Measurements from ENCODE around the gene ATP6AP1. TPM values are rescaled to one million over a fixed set of nuclear protein-coding genes. Genes with fewer than 3 reads are reported as not detected.

Gene ATP6AP1
- total and polyA plus RNA-seq, 9 of the 15 experiments (the other 6 are each of a cell fraction or from before 2014, with no cell fraction given), result 8.3 to 90.5 (median 52.9) TPM

- Histone ChIP-seq H3K79me2 (ENCODE audit: control insufficient read depth, insufficient read depth, low read length) (peaks cover 35% of the 10 kb centered on the region), H3K36me3 (ENCODE audit: control insufficient read depth, insufficient read depth, low read length) (peaks cover 18% of the 10 kb centered on the region; the same call in 2 of the 3 replicates), H3K9ac (ENCODE audit: insufficient read depth in 1 of 2, low read depth in 2 of 2, low read length in 2 of 2) (peak overlapping the region in 1 of 2 experiments; percentile 19; a peak in 1 of 4 replicates), H2AFZ (ENCODE audit: low read depth, low read length) (0 out of 2 replicates have a peak overlapping the region, but pooled peaks have one; percentile 35), H3K27me3 (ENCODE audit: control insufficient read depth in 2 of 2, insufficient read depth in 2 of 2, low read length in 2 of 2) (no peaks in the 10 kb centered on the region), H3K9me1 (ENCODE audit: control insufficient read depth, insufficient read depth, low read length) (no peaks in the 10 kb centered on the region), H3K9me3 (replicated peaks; ENCODE audit: control insufficient read depth, insufficient read depth, low read depth, low read length) (no peaks in the 10 kb centered on the region), H3K27ac (ENCODE audit: extremely low read depth, low read depth, low read length) (peak overlapping the region; percentile 21; the same call in 2 of the 3 replicates), H3K4me2 (ENCODE audit: insufficient read depth, low read length) (peak overlapping the region; percentile 20; the same call in 1 of the 2 replicates), H4K20me1 (replicated peaks; ENCODE audit: control insufficient read depth, insufficient read depth, low read length) (no peaks in the 10 kb centered on the region), H3K4me1 (replicated peaks in 1 of 2; ENCODE audit: control insufficient read depth in 2 of 2, insufficient read depth in 2 of 2, low read length in 2 of 2) (peaks cover 27 to 42% of the 10 kb centered on the region in 2 experiments; a peak in 4 of 5 replicates), H3K4me3 (no peak overlapping the region)
- no TSS peak for BruUV-seq (replicated peaks)
- FAIRE-seq, result no peak
- intact Hi-C loops (cut with micrococcal nuclease), result loop anchor here (5.0 kb wide), 2 partner anchors 50 to 100 kb away; partner anchors contain the start of gene LAGE3
- in situ Hi-C loops (cut with MboI), result no loop called here
- POLR2A ChIA-PET, result interaction anchor here (0.7 to 2.1 kb wide), 5 partner anchors 11 to 63 kb away, joined by 3 to 26 read pairs (median 4); partner anchors contain the start of genes RPL10 and SLC10A3
- CTCF ChIA-PET (ENCODE audit: low intra/inter-chr PET ratio), result interaction anchor here (1.1 kb wide), 1 partner anchor 106 kb away, joined by 4 read pairs; no protein-coding TSS in a partner anchor
- ATAC-seq, result no peak
- no peak for DNase-seq (ENCODE audit: extremely low read depth in 1 of 4, low spot score in 3 of 4)
- 78% methylated on average over 4 of the region's 13 CpGs for WGBS (ENCODE audit: insufficient coverage, low coverage, missing lambda C conversion rate)
- TF ChIP-seq ZNF146 (CRISPR knock-in tag; IDR thresholded peaks at IDR 0.05; ENCODE audit: unreplicated experiment), result no peak
- peak; percentile 78 for TF ChIP-seq SPI1 (IDR thresholded peaks at IDR 0.05; ENCODE audit: borderline replicate concordance, low read depth, low read length)
- TF ChIP-seq ZNF384 (IDR thresholded peaks at IDR 0.05; ENCODE audit: low read depth, low read length), result peak; percentile 30
Observed at GRCh38 chrX:154426916-154427770, 1.3 kb upstream of the ATP6AP1 start.

Measured in K562 (cell line).